NCI-H345 (cell line): ENCODE results near the gene PRPF6.
"Not testable (repeated sequence)": the region's sequence is repeated elsewhere in the genome, so short reads cannot be mapped to it uniquely, and the experiment has no call there.

Experiments used
- DNase-seq: peaks from one replicate; lab custom pipeline; 2025; lab: John Stamatoyannopoulos, UW

Gene PRPF6

DNA sequence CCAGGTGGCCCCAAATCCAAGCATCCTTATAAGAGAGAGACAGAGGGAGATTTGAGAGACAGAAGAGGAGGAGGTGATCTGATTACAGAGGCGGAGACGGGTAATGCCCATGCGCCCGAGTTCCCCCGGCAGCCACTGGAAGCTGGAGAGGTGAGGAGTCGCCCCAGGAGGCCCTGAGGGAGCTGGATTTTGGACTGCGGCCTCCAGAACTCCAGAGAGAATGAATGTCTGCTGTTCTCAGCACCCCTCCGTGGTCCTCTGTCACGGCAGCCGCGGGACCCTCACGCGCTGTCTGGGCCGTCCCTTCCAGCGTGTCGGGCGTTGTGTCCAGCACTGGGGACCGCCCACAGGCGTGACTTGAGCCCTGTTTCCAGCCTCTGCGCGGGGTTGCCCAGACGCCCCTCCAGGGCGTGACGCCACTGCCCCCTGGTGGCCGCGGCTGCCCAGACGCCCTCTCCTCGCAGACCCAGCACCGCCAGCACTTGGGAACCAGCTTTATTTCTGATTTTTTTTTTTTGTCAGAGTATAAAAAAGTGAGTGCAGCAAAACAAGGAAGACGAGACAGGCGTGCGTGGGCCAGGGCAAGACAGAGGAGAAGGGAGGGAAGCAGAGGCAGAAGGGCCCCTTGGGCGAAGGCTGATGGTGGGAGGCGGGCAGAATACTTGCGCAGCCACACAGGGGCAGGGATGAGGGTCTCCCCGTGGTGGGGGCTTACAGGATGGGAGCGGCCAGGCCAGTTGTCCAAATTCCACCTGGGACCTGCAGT is 7.1 kb upstream of the PRPF6 start:
- peak; percentile 84 for DNase-seq

DNA sequence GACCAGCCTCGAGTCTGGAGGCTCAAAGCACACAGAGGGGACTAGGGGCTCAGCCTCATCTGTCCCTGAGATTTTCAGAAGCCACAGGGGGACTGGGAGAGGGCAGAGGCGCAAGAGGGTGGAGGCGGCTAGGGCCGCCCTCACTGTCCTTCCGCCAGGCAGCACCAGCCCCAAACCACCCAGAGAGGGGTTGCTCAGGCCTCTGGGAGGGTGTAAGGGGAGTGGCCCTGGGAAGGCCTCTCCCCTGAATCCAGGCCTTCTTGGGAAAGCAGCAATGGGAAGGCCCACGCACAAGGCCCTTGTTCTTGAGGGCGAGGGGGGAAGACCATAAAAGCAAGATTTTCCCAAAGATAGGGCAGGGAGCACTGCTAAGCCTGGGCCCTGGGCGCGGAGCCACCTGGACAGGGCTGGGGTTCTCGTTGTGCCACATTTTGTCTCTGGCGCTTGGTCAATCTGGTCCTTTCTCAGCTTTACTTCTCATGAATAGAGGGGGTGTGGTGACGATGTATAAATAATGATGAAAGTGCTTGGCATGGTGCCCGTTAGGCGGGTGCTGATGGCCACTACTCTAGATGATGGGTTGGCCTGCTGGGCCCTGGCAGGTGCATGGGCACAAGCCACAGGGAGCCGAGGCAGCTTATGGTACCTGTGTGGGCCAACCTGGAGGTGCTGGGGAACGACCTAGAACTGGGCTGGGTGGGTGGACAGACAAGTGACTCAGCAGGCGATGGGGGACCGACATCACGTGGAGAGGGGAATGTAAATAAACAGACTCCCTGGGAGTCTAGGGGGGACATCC is 6.3 kb upstream of the PRPF6 start:
- DNase-seq, result peak; percentile 99

DNA sequence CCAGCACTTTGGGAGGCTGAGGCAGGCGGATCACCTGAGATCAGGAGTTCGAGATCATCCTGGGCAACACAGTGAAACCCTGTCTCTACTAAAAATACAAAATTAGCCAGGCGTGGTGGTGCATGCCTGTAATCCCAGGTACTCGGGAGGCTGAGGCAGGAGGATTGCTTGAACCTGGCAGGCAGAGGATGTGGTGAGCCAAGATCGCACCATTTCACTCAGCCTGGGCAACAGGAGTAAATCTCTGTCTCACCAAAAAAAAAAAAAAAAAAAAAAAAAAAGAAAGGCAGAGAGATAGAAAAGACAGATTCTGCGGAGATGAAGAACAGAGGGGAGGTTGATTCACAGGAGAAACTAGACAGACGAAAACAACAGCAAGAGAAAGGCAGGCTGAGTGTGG is 4.4 kb upstream of the PRPF6 start:
- not testable (repeated sequence) for DNase-seq

DNA sequence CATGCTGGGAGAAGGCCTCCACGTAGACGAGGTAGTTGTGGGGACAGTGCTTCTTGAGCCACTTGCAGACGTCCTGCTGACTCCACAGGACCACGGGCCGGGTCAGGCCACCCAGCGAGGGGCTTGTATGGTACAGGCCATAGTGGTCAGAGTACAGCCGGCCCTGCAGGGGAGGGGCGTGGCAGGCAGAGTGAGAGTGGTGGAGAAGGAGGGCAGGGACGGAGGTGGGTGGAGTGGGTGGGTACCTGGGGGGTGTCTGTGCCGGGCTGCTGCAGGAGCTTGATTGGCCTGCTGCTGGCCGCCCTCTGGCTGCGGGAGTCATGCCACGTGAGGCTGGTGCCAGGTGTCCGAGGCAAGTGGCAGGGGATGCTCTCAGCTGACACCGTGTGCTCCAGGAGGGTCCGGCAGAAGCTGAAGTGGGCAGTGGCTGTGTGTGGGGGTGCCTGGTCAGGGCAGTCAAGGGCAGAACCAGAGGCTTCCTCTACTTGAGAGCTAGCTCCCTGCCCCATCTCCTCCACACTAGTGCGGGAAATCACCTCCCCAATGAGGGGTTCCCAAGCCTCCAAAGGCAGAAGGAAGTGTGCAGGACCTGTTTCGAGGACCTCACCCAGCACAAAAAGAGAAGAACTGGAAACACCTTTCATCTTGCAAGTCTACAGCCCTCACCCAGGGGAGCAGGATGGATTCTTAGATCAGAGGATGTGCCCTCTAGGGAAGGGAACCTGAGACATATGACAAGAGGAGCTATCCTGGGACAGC is 3.8 kb upstream of the PRPF6 start:
- DNase-seq, result no peak

DNA sequence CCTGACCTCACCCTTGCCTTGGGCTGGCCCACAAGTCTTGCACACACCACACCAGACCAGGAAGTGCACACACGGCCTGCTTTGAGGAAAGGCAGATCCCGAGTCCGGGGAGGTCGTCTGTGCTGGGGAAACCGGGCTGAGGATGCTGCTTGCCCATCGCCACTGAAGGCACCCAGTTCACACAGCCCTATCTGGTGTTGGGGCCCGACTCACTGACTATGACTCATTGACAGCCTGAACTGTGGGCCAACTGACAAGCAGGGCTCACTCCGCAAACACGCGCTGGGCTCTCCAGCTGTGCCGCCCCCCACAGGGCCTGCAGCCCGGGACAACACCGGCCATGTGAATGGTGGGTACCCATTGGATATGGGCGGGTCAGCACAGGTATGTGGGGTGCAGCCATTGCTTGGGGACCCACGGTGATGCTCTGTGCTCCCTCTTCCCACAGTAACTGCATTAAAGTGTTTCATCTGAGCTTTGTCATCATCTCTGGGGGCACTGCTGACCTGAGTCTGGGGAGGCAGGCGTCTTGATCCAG is 3.1 kb upstream of the PRPF6 start:
- DNase-seq, result no peak

DNA sequence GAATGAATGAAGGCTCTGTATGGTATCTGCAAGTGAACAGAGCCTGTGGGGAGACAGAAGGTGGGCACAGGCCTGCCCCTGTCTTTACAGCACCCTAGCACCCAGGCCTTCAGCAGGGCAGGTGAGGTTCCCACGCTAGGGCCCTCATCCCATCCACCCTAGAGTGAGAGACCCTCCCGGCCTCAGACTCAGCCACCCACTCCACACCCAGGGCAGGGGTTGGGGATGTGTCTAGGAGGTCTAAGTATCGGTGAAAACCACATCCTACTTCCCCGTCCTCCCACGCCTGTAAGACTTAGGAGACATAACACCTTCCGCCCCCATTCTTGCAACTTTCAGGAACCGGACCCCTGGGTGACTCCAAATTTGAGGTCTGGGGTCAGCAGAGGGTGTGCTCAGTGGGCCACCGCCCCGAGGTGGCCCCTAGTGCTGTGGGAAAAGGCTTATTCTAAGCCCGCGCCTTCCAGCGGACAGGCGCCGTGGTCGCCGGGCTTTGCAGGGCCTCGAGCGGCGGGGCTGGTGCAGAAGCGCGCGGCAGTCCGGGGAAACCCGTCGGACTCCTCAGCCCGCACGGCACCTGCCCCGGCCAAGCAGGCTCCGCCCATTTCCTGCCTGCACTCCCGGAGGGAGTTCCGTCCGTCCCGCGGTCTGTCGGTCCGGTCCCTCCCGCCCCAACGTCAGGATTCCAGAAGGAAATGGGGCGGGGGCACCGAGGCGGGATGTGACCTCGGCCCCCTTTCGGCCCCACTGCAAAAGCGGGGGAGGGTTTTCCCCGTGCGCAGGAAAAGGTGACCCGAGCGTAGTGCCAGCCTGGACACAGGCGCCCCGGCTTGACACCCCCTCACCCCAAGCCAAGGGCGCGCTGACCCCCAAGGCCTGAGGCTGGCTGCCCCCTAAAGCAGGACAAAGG is 2.4 kb upstream of the PRPF6 start:
- DNase-seq, result peak; percentile 80

DNA sequence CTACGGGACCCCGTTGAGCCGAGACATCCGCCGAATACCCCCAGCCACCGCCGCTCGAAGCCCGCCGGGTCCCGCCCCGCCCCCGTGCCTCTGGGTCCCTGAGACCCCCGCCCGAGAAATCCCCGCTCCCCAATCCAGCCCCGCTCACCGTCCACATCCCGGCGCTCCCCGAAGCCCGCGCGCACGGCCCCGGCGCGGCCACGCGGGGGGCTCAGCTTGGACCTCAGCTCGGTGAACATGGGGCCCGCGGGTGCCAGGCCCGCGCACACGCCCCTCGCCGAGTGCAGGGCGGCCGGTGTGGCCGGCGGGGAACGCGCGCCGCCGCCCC is 1.7 kb upstream of the PRPF6 start:
- no peak for DNase-seq

DNA sequence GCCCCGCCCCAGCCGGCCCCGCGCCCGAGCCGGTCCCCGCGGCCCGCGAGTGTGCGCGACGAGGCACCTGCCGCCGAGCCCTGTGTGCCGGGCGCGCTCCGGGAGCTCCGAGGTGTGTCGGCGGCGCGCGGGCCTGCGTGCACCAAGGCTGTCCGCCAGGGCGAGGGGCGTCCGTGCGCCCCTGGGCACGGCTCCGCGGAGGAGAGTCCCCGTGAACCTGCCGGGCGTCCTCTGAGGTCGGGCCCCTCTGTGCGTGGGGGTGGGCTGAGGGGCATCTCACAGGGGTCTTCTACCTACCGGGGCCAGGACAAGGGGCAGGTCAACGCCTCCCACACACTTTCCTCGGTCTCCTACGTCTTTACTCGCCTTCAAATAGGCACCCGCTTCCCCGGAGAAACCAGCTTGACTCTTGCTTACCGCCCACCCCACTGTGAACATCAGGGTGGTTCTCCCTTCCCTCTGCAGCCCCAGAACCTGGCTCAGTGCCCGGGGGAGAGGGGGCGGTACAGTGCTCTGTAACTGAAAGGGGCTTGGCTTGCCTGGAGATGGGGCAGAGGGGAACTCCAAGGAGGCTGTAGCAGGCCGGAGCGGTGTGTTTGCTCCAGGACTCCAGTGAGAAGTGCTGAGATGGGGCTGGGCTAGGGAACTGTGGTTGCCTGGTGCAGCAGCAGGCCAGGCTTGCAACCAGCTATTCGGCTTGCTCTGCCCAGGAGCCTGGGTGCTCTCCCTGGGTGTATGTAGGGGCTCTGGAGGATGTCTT is 1.2 kb upstream of the PRPF6 start, which contains the start of gene SAMD10:
TSS of gene SAMD10 (minus strand) at position 86 of the 760 bp plus-strand sequence. CDS start 175 bp downstream, outside the sequence.
- peak; percentile 90 for DNase-seq

DNA sequence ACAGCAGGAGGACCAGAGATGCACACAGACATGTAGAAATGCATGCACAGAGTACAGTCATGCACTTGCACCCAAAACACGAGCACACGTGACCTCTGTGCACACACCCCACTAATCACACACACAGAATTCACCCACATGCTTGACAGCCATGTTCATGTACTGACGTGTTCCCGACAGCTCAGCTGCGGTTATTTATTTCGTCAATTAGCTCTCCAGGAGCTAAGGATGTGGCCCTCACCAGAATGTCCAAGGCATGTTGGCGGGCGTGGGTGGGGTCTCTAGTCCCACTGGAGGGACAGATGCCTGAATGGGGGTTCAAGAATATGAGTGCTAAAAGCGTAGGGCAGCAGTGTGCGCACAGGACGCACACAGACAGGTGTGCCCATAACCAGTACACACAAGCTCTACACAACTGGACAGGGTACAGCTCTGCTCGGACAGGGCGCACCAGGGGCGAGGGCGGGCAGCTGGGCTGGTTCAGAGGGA is 571 bp upstream of the PRPF6 start:
- peak; percentile 67 for DNase-seq

DNA sequence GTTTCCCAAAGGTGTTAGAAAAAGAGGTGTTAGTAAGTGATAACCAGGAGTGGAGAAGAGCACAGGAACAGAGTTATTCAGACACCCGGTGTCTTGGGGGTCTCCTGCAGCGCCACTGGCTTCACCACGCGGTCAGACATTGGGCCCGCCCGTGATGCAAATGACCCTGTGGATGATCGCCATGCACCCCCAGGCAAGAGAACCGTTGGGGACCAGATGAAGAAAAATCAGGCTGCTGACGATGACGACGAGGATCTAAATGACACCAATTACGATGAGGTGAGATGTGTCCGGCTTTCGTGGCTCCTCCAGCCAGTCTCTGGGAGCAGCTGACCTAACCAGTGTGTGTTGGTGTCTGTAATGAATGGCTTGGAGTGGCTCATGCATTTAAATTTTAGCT is 2.0 kb downstream of the PRPF6 start:
- DNase-seq, result no peak

DNA sequence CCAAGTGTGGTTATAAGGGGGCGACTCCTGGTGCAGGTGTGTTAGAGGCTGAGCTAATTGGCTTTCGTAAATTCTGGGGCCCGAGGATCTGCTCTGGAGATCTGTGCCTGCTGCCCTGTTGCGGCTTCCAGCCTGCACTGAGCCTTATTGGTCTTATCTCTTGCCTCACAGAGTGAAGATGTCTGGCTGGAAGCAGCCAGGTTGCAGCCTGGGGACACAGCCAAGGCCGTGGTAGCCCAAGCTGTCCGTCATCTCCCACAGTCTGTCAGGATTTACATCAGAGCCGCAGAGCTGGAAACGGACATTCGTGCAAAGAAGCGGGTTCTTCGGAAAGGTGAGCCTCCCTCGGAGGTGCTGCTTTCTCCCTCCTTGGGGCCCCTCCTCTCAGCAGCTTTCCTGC is 20.0 kb downstream of the PRPF6 start:
- no peak for DNase-seq

DNA sequence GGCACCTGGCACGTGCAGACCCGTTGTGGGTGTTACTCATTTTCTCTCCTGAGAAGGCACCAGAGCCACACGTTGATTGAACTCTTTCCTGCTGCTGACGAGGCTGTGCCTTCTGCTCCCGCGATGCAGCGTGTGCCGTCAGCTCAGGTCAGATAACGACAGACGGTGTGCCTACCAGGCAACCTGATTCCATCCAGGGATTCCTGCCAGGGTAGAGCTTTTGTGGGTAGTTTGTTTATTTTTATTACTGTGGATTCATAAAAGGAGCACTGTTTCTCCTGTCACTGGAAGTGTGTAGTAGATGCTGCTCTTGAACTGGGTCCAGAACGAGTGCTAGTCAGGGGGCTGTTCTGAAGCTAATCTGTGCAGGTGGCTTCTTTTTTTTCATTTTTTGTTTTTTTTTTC is 20.7 kb downstream of the PRPF6 start:
- no peak for DNase-seq

DNA sequence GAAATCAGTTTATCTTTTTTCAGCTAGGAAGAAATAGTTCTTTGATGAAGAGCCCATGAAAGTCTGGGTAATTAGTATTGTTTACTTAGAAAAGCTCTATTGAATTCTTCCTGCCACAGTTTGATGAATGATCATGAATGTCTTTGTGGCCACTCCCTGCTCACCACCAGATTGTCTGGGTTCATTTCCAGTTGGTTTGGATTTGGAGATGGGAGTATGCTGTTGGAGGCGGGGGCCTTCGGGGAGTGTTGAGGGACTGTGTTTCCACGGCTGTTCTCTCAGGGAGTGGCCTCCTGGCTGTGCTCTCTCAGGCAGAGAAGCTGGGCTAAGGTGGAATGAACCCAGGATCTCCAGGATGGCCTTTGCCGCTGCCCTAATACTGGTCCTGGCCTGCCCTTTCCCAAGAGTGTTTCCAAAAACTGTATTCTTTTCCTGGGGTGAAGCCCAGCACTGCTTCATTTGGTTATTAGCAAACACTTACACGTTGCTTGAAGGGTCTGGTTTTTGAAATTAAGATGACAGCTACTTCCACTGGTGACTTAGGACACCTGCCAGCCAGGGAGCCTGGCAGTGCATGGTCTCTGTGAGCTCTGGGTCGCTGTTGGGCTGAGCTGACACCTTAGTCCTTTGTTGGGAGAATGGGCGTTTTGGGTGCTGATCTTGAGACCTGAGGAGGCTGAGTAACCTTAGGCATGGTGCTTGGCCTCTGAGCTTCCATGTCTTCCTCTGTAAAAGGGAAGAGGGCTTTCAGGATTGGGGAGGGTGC is 23.2 kb downstream of the PRPF6 start:
- no peak for DNase-seq

DNA sequence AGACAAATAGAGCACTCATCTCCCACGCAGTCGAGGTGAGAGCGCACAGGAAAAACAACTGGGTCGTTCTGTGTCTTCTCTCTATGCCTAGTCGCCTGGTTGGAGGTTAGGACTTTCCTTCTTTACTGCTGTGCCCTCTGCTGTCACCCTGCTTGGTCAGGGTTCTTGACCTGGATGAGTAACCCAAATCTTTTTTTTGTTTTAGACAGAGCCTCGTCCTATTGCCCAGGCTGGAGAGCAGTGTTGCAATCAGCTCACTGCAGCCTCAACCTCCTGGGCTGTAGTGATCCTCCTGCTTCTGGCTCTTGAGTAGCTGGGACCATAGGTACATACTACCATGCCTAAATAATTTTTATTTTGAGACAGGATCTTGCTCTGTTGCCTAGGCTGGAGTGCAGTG is 24.5 kb downstream of the PRPF6 start:
- no peak for DNase-seq

DNA sequence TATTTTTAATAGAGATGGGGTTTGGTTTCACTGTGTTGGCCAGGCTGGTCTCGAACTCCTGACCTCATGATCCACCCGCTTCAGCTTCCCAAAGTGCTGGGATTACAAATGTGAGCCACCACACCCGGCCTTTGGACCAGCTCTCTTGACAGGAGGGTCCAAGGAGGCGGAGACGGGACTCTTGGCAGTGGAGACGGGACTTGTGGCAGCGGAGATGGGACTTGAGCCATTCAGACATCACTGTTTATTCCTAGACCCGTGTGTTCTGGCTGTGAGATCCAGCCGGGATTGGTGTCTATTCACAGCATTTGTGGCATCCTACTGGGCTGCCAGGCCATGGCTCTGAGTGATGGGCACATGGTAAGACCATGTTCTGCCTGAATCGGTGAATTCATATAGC is 25.6 kb downstream of the PRPF6 start:
- no peak for DNase-seq

DNA sequence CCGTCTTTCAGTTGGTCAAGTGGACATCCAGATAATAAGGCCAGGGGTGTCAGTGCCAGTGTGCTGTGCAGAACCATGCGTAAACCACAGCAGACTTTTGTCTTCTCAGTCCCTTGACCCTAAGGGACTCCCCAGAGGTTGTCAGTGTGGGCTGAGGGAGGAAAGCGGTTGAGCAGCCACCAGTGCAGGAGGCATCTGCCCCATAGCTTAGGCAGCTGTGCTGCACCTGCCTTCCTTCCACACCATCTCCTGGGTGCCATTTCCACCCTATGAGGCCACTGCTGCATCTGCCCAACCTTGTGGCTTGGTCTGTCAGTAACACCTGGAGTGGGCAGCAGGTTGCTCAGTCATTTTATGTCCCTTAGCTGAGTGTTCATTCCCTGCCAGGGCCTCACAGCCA is 26.0 kb downstream of the PRPF6 start:
- peak; percentile 32 for DNase-seq

DNA sequence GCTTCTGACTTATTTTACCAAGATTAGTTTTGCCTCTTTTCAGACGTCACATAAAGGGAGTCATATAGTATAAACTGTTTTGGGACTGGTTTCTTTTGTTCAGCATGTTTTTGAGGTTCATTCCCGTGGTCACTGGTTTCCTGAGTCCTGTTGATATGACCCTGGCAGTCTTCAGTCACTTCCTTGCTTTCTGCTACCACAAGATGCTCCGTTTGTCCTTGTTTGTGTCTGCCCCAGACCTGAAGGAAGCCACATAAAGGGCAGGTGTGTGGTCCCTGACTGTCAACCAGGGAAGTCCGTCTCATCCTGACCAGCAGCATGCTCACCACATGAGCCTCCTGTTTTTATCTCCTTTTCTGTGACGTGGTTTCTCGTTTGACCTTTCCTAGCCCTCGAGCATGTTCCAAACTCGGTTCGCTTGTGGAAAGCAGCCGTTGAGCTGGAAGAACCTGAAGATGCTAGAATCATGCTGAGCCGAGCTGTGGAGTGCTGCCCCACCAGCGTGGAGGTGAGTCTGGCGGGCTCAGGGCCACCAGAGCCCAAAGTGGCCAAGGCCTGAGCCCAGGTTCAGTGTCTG is 29.0 kb downstream of the PRPF6 start:
- no peak for DNase-seq

DNA sequence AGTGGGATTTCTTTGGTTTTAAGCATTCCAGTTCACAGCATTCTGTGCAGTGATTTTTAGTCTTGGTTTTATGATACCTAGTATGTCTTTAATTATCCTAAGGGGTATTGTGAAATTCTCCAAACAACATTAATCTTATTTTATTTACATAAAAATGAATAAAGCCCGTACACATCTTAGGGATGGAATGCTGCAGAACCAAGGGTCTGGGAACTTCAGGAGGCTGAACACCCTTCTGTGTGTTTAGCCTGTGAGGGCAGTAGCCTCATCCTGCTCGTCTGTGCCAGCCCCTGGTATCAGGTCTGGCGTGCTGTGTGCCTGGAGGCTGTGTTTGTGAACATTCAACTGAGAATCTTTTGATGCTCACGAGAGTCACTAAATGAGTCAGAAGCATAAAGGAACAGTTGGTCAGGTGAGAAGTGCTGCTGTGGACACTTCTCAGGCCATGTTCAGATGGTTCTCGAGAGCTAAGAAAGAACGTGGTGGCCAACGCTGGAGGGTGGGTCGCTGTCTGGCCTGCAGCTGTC is 29.8 kb downstream of the PRPF6 start:
- no peak for DNase-seq

DNA sequence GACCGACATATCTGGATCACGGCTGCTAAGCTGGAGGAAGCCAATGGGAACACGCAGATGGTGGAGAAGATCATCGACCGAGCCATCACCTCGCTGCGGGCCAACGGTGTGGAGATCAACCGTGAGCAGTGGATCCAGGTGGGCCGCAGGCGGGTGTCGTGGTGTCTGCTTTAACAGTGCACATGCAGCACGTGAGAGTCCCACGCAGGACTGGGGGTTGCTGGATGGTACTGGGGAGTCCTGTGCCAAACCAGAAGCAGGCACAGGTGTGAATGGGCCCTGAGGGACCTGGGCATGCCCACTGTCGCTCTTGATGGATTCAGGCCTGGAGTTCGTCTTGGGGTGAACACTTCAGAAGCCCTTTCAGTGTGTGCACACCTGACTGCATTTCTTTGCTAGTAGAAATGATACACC is 30.4 kb downstream of the PRPF6 start:
- DNase-seq, result no peak
